HEK293T (cell line): ENCODE measurements around the gene EPB41L2.

Source experiments
- CTCF ChIA-PET: fragments of 350-600 bp; formaldehyde crosslinking; extraction: SDS; loops from one replicate; lab custom pipeline; 2021; ENCODE audit warnings: antibody characterized with exemption, inconsistent platforms; lab: Yijun Ruan, JAX
- POLR2A ChIA-PET: fragments of 350-600 bp; formaldehyde crosslinking; extraction: SDS; loops from one replicate; lab custom pipeline; 2020; ENCODE audit warnings: antibody characterized with exemption, inconsistent platforms; lab: Yijun Ruan, JAX
- DNase-seq: peaks from one replicate; pipeline ENCODE4 v3.0.0; 2012; ENCODE audit warnings: mixed read lengths; ENCODE audit errors: extremely low spot score
- ARNT ChIP-seq: fragments of 450-650 bp; IDR thresholded peaks from 2 replicates; pipeline ENCODE4 v1.6.1; 2017; ENCODE audit warnings: mild to moderate bottlenecking
- BHLHE40 ChIP-seq: fragments of 450-650 bp; IDR thresholded peaks from 2 replicates; pipeline ENCODE4 v1.6.1; 2016; ENCODE audit warnings: mild to moderate bottlenecking, moderate library complexity, borderline replicate concordance
- CTBP1 ChIP-seq: fragments of 450-650 bp; IDR thresholded peaks from 2 replicates; pipeline ENCODE4 v1.6.1; 2016; ENCODE audit warnings: borderline replicate concordance
- ELF4 ChIP-seq: fragments of 450-650 bp; IDR thresholded peaks from 2 replicates; pipeline ENCODE4 v1.6.1; 2017; ENCODE audit warnings: antibody characterized with exemption
- FOXA1 ChIP-seq: fragments of 450-650 bp; IDR thresholded peaks from 2 replicates; pipeline ENCODE4 v1.6.1; 2016; ENCODE audit warnings: mild to moderate bottlenecking
- FOXK2 ChIP-seq: fragments of 450-650 bp; IDR thresholded peaks from 2 replicates; pipeline ENCODE4 v1.6.1; 2016; ENCODE audit warnings: mild to moderate bottlenecking
- FOXM1 ChIP-seq: fragments of 450-650 bp; IDR thresholded peaks from 2 replicates; pipeline ENCODE4 v1.6.1; 2017; ENCODE audit warnings: mild to moderate bottlenecking, borderline replicate concordance
- HDGF ChIP-seq: fragments of 450-650 bp; IDR thresholded peaks from 2 replicates; pipeline ENCODE4 v1.6.1; 2017; ENCODE audit warnings: antibody characterized with exemption, borderline replicate concordance
- L3MBTL2 ChIP-seq: fragments of 450-650 bp; conservative IDR thresholded peaks from 2 replicates; pipeline ENCODE4 v1.6.1; 2016; ENCODE audit warnings: mild to moderate bottlenecking
- LEF1 ChIP-seq: fragments of 450-650 bp; IDR thresholded peaks from 2 replicates; pipeline ENCODE4 v1.6.1; 2017; ENCODE audit warnings: mild to moderate bottlenecking, borderline replicate concordance
- NFRKB ChIP-seq: fragments of 450-650 bp; IDR thresholded peaks from 2 replicates; pipeline ENCODE4 v1.6.1; 2016; ENCODE audit warnings: mild to moderate bottlenecking, moderate library complexity
- SP1 ChIP-seq: fragments of 450-650 bp; IDR thresholded peaks from 2 replicates; pipeline ENCODE4 v1.6.1; 2017
- SUZ12 ChIP-seq: fragments of 450-650 bp; IDR thresholded peaks from 2 replicates; pipeline ENCODE4 v1.6.1; 2016; ENCODE audit warnings: mild to moderate bottlenecking
- TARDBP ChIP-seq: fragments of 450-650 bp; IDR thresholded peaks from 2 replicates; pipeline ENCODE4 v1.6.1; 2016
- ZNF384 ChIP-seq: fragments of 450-650 bp; IDR thresholded peaks from 2 replicates; pipeline ENCODE4 v1.6.1; 2016
- TF ChIP-seq, protein P1 (sequence below): fragments of 450-650 bp; IDR thresholded peaks from 2 replicates; pipeline ENCODE4 v1.6.1; 2016

Gene EPB41L2

GRCh38 chr6:131040866-131041265, 22.2 kb downstream of the EPB41L2 start:
- POLR2A ChIA-PET: no interaction called here
- CTCF ChIA-PET: interaction anchor here (0.7 kb wide), 1 partner anchor 17 kb away, joined by 4 read pairs; no protein-coding TSS in a partner anchor
- DNase-seq: no peak
- TF ChIP-seq ARNT (no peak), CTBP1 (no peak), ZNF384 (no peak), HDGF (no peak), NFRKB (no peak)

- ChIA-PET CTCF (no interaction called here), POLR2A (no interaction called here)
- DNase-seq: no peak
- TF ChIP-seq ARNT (no peak), FOXK2 (no peak), SUZ12 (no peak), TARDBP (no peak), HDGF (no peak), LEF1 (no peak), L3MBTL2 (no peak)
Measured at GRCh38 chr6:131039345-131039680, 23.7 kb downstream of the EPB41L2 start.

GRCh38 chr6:131038597-131039344, 24.3 kb downstream of the EPB41L2 start:
- ChIA-PET CTCF (no interaction called here), POLR2A (no interaction called here)
- TF ChIP-seq ELF4: no peak
- no peak for TF ChIP-seq L3MBTL2
- TF ChIP-seq CTBP1: no peak
- no peak for TF ChIP-seq SP1
- no peak for TF ChIP-seq TARDBP
- no peak for DNase-seq

DNA sequence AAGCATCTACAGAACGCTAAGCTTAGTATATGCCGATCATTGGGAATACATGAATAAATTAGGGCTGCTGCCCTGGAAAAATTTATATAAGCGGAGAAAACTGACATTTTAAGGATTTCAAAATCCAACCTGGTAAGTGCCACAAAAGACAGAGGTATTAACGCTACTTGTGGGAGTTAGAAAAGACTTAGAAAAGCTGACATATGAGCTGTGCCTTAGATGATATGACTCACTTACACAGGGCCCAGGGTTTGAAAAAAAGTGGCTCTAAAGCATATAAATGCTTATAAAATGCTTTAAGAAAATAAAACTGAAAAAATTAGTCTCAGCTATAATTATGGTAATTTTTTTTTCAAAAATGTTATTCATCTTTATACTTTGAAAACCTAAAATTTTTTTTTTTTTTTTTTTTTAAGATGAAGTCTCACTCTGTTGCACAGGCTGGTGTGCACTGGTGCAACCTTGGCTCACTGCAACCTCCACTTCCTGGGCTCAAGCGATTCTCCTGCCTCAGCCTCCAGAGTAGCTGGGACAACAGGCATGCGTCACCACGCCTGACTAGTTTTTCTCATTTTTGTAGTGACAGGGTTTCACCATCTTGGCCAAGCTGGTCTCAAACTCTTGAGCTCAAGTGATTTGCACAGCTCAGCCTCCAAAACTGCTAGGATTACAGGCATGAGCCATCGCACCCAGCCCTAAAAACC, 25.7 kb downstream of the EPB41L2 start:
- POLR2A ChIA-PET: no interaction called here
- CTCF ChIA-PET: interaction anchor here (0.6 to 0.7 kb wide), 3 partner anchors 99 to 502 kb away, joined by 4 read pairs; no protein-coding TSS in a partner anchor
- TF ChIP-seq SP1: no peak
- TF ChIP-seq L3MBTL2: no peak
- no peak for TF ChIP-seq ZNF384
- no peak for DNase-seq

DNA sequence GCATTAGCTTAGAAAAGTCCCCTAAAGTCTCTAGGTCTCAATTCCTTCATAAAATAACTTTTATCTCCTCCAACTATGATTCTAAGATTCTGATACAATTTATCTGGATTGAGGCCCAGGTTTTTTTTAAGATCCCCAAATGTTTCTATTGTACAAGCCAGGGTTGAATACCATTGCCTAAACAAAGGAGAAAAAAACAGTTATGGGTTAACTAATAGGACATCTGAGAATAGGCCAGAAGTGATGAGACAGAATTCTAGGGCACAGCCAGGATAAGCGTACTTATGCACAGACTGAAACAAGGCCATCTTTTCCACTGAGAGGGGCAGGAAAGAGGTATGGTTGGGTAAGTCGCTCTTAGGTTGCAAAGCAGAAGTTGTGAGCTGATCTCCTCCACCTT, 26.4 kb downstream of the EPB41L2 start:
- TF ChIP-seq ELF4 (no peak), HDGF (no peak)
- ChIA-PET CTCF (no interaction called here), POLR2A (no interaction called here)
- DNase-seq: no peak

GRCh38 chr6:131036143-131036542, 26.9 kb downstream of the EPB41L2 start:
- POLR2A ChIA-PET: no interaction called here

DNA sequence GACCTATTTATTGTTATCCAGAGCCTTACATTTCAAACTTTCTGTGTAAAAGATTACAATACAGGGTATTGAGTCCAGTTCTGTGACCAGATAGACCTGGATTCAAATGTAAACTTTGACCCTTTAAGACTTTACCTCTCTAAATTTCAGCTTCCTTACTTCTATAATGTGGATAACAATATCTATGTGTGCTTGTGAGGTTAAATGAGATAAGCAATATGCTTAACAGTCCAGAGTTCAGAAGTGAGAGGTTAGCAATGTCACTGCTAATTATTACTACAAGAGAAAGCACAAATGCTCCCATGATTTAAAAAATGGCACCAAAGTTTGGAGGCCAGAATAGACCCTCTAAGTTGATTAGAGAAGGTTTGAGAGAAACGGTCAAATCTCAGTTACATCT, 27.5 kb downstream of the EPB41L2 start:
- ChIA-PET POLR2A (no interaction called here), CTCF (no interaction called here)
- TF ChIP-seq BHLHE40: no peak
- TF ChIP-seq L3MBTL2: no peak
- TF ChIP-seq HDGF: no peak
- TF ChIP-seq ELF4: no peak
- no peak for TF ChIP-seq FOXA1
- no peak for DNase-seq

More at GRCh38 chr6:131036143-131036542, 26.9 kb downstream of the EPB41L2 start:
- CTCF ChIA-PET: no interaction called here
- DNase-seq: no peak
- TF ChIP-seq SP1 (no peak), HDGF (no peak), LEF1 (no peak), ARNT (no peak), NFRKB (no peak), BHLHE40 (no peak), ELF4 (no peak), CTBP1 (no peak)

- CTCF ChIA-PET: no interaction called here
- POLR2A ChIA-PET: no interaction called here
Measured at GRCh38 chr6:131033631-131034030, 29.4 kb downstream of the EPB41L2 start.

More at GRCh38 chr6:131033631-131034030, 29.4 kb downstream of the EPB41L2 start:
- TF ChIP-seq SUZ12 (no peak), L3MBTL2 (no peak), HDGF (no peak), FOXM1 (no peak), FOXK2 (no peak), ARNT (no peak), SP1 (no peak), BHLHE40 (no peak), NFRKB (no peak), TARDBP (no peak), FOXA1 (no peak), CTBP1 (no peak), LEF1 (no peak)
- TF ChIP-seq, protein P1, sequence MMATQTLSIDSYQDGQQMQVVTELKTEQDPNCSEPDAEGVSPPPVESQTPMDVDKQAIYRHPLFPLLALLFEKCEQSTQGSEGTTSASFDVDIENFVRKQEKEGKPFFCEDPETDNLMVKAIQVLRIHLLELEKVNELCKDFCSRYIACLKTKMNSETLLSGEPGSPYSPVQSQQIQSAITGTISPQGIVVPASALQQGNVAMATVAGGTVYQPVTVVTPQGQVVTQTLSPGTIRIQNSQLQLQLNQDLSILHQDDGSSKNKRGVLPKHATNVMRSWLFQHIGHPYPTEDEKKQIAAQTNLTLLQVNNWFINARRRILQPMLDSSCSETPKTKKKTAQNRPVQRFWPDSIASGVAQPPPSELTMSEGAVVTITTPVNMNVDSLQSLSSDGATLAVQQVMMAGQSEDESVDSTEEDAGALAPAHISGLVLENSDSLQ: no peak
- DNase-seq: no peak
